Measurements from ENCODE around the gene LEMD3.

The LEMD3 gene

GRCh38 chr12:65162609-65163008 lies 6.8 kb upstream of the LEMD3 start:
- TF ChIP-seq CTCF (IDR thresholded peaks at IDR 0.05; ENCODE audit: low read depth, low read length) = no peak
- DNase-seq = no peak
- Histone ChIP-seq H3K4me3 (ENCODE audit: low read depth, low read length) (no peak overlapping the region), H3K27me3 (peaks cover 58% of the 10 kb centered on the region), H3K9me3 (no peaks in the 10 kb centered on the region), H3K36me3 (no peaks in the 10 kb centered on the region), H3K4me1 (no peaks in the 10 kb centered on the region)

GRCh38 chr12:65164244-65164643 lies 5.1 kb upstream of the LEMD3 start:
- Histone ChIP-seq H3K36me3 (no peaks in the 10 kb centered on the region), H3K9me3 (no peaks in the 10 kb centered on the region), H3K4me1 (no peaks in the 10 kb centered on the region), H3K27me3 (peaks cover 44% of the 10 kb centered on the region), H3K4me3 (ENCODE audit: low read depth, low read length) (no peak overlapping the region)
- TF ChIP-seq CTCF (IDR thresholded peaks at IDR 0.05; ENCODE audit: low read depth, low read length) = no peak
- no peak for DNase-seq

GRCh38 chr12:65164774-65165173 lies 4.6 kb upstream of the LEMD3 start:
- no peak for TF ChIP-seq CTCF (IDR thresholded peaks at IDR 0.05; ENCODE audit: low read depth, low read length)
- H3K4me1 ChIP-seq = no peaks in the 10 kb centered on the region
- DNase-seq = no peak
- H3K4me3 ChIP-seq (ENCODE audit: low read depth, low read length) = no peak overlapping the region
- H3K36me3 ChIP-seq = no peaks in the 10 kb centered on the region
- H3K9me3 ChIP-seq = no peaks in the 10 kb centered on the region
- H3K27me3 ChIP-seq = peaks cover 39% of the 10 kb centered on the region

GRCh38 chr12:65168681-65169319 lies 583 bp upstream of the LEMD3 start:
- peaks cover 3% of the 10 kb centered on the region for H3K27me3 ChIP-seq
- DNase-seq = no peak

GRCh38 chr12:65170209-65170881 lies 962 bp downstream of the LEMD3 start:
- H3K9me3 ChIP-seq = no peaks in the 10 kb centered on the region
- H3K27me3 ChIP-seq = peaks cover 3% of the 10 kb centered on the region; the same call in 1 of the 2 replicates
- TF ChIP-seq CTCF (IDR thresholded peaks at IDR 0.05; ENCODE audit: low read depth, low read length) = no peak
- peak; percentile 57 for DNase-seq
- H3K4me3 ChIP-seq (ENCODE audit: low read depth, low read length) = peak overlapping the region; percentile 90
- peaks cover under 1% of the 10 kb centered on the region for H3K36me3 ChIP-seq
- no peaks in the 10 kb centered on the region for H3K4me1 ChIP-seq

More at GRCh38 chr12:65168681-65169319, 583 bp upstream of the LEMD3 start:
- H3K4me3 ChIP-seq (ENCODE audit: low read depth, low read length) = peak overlapping the region; percentile 90
- H3K4me1 ChIP-seq = no peaks in the 10 kb centered on the region
- no peak for TF ChIP-seq CTCF (IDR thresholded peaks at IDR 0.05; ENCODE audit: low read depth, low read length)
- H3K9me3 ChIP-seq = no peaks in the 10 kb centered on the region
- H3K36me3 ChIP-seq = no peaks in the 10 kb centered on the region; the same call in 1 of the 2 replicates

DNA sequence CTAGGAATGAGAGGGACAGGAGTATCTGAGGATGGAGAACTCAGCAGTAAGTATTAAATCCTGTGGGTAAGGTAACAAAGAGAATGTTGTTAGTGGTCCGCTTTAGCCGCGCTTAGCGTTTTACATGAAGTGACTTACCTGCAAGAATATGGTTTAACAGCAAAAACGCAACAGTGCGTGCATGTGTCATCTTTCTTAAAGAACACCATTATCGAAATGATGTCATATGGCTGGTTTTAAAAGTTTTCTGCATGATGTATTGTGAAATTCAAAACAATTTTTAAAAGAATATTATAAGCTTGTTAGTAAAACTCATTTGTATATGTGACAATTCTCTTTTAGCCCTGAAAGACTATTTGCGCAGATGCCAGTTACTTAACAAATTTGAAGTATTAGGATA lies 1.7 kb downstream of the LEMD3 start:
- Histone ChIP-seq H3K36me3 (peaks cover 7% of the 10 kb centered on the region), H3K4me3 (ENCODE audit: low read depth, low read length) (peak overlapping the region; percentile 90), H3K4me1 (no peaks in the 10 kb centered on the region), H3K9me3 (no peaks in the 10 kb centered on the region), H3K27me3 (peaks cover under 1% of the 10 kb centered on the region; the same call in 1 of the 2 replicates)
- DNase-seq = no peak
- TF ChIP-seq CTCF (IDR thresholded peaks at IDR 0.05; ENCODE audit: low read depth, low read length) = no peak
